B cell (primary cell): ENCODE results near the gene ZACN.

Experiments used
- EZH2 ChIP-seq: IDR thresholded peaks from 2 replicates; pipeline ENCODE4 v1.6.1; 2012; ENCODE audit warnings: borderline replicate concordance, low read depth, mild to moderate bottlenecking, moderate library complexity, low read length; ENCODE audit not compliant: insufficient read depth, poor library complexity, severe bottlenecking
- TF ChIP-seq, protein P1 (sequence below): fragments of 200-600 bp; IDR thresholded peaks from one replicate; pipeline ENCODE4 v1.8.0; 2022; ENCODE audit warnings: antibody characterized with exemption, mild to moderate bottlenecking

DNA sequence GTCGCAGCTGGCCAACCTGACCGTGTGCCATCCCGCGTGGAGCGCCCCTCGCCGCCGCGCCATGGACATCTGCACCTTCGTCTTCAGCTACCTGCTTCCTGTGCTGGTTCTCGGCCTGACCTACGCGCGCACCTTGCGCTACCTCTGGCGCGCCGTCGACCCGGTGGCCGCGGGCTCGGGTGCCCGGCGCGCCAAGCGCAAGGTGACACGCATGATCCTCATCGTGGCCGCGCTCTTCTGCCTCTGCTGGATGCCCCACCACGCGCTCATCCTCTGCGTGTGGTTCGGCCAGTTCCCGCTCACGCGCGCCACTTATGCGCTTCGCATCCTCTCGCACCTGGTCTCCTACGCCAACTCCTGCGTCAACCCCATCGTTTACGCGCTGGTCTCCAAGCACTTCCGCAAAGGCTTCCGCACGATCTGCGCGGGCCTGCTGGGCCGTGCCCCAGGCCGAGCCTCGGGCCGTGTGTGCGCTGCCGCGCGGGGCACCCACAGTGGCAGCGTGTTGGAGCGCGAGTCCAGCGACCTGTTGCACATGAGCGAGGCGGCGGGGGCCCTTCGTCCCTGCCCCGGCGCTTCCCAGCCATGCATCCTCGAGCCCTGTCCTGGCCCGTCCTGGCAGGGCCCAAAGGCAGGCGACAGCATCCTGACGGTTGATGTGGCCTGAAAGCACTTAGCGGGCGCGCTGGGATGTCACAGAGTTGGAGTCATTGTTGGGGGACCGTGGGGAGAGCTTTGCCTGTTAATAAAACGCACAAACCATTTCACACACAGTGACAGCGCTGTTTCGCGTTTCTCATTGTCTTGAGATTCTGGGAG, 2.0 kb upstream of the ZACN start:
- TF ChIP-seq, protein P1, sequence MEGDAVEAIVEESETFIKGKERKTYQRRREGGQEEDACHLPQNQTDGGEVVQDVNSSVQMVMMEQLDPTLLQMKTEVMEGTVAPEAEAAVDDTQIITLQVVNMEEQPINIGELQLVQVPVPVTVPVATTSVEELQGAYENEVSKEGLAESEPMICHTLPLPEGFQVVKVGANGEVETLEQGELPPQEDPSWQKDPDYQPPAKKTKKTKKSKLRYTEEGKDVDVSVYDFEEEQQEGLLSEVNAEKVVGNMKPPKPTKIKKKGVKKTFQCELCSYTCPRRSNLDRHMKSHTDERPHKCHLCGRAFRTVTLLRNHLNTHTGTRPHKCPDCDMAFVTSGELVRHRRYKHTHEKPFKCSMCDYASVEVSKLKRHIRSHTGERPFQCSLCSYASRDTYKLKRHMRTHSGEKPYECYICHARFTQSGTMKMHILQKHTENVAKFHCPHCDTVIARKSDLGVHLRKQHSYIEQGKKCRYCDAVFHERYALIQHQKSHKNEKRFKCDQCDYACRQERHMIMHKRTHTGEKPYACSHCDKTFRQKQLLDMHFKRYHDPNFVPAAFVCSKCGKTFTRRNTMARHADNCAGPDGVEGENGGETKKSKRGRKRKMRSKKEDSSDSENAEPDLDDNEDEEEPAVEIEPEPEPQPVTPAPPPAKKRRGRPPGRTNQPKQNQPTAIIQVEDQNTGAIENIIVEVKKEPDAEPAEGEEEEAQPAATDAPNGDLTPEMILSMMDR = no peak
- no peak for TF ChIP-seq EZH2
